Stimulated activated CD4-positive, alpha-beta T cell treated with anti-CD3 and anti-CD28 coated beads, Interleukin-4, amount 100 ng/mL, for 24 hours (primary cell): ENCODE results near the gene TTC17.

Experiments
- DNase-seq: peaks from one replicate; pipeline ENCODE4 v3.0.0-alpha.2; 2020

Gene TTC17

DNA sequence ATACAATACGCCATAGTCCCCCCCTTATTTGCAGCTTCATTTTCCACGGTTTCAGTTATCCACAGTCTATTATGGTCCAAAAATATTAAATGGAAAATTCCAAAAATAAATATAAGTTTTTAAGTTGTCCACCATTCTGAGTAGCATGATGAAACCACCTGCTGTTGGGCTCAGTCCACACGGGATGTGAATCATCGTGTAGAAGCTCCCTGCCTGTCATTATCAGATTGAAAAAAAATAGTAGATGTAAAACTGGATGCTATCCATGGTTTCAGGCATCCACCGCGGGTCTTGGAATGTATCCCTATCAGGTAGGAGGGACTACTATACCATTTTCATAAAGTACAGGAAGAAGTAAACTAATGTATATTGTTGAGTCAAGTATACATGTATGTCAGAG is 127.4 kb downstream of the TTC17 start:
- DNase-seq = no peak

DNA sequence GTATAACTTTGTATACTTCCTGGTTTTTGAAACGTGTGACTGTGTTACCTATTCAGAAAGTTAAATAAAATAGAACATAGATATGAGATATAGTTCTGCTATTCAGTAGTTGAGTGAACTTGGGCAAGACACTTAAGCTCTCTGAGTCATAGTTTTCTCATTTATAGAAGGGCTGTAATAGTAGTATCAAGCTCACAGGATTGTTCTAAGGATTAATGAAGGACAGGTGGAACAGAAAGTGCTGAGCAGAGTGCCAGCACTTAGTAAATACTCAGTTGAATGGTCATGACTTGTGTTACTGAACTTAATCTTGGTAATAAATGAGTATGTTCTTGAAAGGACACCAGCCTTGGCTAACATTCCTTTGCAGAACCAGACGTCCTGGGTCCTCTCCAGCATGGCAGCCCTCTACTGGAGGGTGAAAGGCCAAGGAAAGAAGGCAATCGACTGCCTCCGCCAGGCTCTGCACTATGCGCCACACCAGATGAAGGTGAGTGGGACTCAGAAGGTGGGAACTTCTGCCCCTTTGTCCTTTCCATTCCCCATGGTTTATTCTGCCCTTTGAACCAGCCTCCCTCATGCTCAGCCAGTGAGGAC is 131.2 kb downstream of the TTC17 start:
- DNase-seq = no peak

DNA sequence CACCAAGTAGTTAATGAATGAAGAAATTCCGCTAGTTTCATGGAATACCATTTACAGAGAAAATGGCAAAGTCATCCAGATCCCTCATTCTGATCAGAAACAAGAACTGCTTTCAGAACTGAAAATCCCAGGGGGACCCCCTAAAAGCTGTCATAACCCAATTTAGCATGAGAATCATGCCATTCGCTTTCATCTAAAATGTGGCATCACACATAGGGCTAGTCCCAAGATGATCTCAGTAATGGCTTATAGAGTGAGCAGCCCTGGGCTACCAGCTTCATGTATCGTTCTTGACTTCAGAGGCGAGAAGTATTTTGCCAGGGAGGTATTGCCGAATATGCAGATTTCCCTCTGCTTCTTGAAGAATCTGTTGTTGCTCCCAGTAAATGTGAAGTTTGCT is 134.0 kb downstream of the TTC17 start:
- DNase-seq = no peak

DNA sequence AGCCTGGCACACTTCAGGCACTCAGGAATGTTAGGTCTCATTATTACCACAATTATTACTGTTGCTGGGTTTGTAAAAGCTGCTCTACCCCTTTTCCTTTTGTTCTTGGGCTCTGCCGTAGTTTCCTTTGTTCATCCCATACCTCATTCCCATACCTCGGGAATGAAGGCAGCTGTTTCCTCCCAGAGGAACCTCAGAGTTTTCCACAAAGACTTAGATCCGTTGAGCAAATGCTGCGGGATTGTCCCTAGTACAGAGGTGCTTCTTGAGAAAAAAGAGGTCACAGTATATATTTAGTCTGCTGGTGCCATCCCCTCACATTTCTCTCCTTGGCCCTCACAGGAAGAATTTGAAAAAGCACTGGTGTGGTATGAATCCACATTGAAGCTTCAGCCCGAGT is 134.7 kb downstream of the TTC17 start:
- DNase-seq = no peak

DNA sequence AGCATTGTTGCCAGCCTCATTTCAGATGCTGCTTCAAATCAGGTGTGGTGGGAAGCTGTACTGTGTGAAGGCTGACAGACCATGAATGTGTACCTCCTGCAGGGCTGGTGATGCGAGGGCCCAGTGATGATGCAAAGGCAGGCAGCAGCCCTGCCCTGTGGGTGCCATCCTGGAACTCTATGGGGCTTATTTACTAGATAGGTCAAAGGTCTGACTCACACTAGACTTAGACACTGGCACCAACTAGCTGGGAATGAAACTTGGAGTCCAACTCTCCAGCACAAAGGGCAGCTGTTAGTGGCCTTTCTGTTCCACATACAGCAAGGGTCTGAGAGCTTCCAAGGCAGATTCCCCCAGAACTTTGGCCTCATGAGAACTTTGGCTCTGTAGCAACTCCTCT is 138.4 kb downstream of the TTC17 start:
- DNase-seq = no peak

DNA sequence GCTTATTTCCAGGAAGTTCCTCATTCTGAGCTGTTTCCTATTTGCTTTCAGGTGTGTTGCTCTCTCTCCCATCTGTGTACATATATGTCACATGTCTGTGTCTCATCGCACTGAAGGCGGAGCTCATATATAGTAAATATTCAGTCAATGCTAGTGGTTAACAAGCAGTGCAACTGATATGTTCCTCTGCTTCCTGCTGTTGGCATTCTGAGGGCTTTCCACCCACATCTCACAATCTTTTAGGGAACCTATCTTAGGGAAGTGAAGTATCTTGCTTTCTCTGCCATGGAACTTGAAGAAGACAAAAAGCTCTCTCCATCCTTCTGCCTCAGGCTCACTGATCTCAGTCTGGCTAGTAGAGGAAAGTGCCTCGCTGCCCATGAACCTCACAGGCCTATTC is 139.8 kb downstream of the TTC17 start:
- DNase-seq = no peak

DNA sequence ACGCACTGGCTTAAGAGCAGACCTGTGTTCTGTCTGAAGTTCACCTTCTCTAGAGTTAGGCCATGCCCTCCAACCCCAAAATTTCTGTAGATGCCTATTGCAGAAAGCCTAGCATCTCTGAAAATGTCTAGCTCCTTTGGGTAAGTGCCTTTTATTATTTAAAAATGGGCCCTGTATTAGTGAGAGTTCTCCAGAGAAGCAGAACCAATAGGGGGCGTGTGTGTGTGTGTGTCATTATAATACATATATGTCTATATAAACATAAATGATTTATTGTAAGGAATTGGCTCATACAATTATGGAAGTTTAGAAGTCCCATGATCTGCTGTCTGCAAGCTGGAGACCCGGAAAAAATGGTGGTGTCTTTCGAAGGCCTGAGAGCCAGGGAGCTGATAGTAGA is 144.7 kb downstream of the TTC17 start:
- DNase-seq = no peak

DNA sequence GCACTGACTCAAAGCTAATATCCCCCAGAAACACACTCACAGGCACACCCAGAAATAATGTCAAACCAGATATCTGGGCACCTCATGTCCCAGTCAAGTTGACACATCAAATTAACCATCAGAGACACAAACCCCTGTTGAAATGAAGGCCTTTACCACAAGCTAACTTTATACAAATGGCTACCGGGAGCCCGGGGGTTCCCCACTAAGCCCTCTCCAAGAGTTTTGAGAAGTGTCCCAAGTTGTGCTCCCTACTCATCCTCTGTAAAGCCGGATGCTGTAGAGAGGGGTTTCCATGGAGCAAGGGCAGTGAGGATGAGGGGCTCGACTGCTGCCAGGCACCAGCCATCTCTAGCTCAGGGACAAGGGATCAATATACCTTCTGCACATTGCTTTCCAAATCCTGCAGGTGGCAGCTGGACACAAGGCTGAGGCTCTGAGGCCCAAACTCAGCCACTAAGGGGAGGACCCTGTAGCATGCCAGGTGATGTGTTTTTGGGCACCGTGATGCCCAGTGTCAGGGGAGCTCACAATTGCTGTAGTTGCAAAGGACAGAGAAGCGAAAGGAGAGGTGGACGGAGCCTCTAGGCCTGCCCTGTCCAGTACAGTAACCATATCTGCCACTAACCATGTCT is 145.7 kb downstream of the TTC17 start:
- no peak for DNase-seq

DNA sequence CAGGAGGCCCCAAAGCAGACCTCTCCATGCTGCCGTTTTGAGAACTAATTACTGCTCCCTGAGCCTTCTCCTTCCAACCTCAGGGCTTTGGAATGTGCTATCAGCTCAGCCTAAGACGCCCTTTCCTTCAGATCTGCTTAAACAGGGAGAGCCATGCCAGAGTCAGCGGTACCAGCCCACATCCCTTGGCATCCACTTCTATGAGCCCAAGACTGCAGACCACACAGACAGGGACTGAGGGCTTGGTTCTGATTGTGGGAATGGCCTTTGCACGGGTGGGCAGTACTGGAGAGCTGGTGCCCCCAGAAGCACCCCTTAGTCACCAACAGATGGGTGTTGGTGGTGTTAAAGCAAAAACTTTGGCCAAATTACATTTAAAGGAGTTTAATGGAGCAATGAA is 146.5 kb downstream of the TTC17 start:
- DNase-seq = no peak

DNA sequence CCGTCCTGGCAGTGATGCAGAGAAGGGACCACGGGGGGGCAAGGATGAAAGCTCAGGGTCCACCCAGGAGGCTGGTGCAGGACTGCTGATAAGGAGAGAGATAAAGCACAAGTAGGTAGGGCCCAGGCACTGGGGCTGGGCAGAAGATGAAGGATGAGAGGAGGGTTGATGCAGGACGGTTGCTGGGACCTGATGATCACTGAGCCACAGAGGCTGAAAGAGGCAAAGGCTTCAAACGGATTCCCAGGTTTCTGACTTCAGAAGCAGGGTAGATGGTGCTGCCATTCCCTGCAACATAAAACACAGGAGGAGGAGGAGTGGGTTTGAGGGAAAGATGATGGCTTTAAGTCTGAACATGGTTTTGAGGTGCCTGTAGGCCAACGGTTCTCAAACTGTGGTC is 148.5 kb downstream of the TTC17 start:
- DNase-seq = no peak

DNA sequence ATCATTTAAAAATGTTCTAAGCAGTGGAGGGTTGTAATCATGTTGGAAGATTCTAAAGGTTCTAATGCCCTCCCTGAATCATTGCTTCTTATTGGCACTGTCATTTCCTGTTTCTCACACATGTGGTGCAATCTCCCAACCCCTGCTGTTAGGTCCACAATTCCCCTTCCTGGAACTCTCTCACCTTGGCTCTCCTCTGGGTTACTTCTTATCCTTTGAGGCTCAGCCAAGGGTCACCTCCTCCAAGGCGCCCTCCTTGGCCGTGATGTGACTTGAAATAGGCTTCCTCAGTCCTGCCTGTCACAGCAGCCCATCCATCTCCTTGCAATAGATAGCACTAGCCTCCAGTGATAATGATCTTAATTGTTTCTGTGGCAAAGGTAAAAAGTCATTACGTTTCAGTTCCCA is 149.8 kb downstream of the TTC17 start:
- DNase-seq = no peak

DNA sequence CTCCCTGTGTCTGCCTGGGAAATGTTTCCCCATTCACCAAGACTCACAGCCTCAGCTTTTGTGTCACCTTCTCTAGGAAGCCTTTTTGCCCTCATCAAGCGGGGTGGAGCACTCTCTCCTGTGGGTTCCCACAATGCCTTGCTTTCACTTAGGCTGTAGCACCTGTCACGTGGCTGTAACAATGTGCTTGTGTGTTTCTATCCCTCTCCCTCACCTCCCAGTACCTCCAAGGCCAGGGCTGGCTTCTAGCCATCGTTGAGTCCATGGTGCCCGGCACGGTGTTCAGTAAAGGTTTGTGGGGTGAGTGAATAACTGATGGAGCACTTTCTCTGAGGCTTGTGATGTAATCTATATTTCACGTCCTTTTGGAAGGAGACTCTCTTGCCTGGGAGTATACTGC is 153.2 kb downstream of the TTC17 start:
- no peak for DNase-seq

DNA sequence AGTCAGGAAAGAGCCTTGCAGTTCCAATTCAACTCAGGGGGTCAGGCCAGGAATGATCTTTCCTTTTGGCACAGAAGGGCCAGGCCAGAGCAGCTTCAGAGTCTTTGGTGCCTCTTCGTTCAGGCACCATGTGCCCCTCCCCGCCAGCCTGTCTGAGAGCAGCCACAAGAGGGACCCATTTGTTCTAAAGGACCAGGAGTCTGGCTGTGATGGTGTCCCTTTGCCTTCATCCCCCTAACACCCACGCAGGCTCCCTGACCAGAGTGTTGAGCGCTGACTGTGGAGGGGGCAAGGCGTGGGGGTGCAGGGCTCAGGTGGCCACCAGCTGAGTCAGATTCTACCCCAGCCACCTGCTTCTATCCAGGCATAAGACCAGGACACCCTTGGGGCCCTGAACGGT is 156.4 kb downstream of the TTC17 start:
- no peak for DNase-seq

DNA sequence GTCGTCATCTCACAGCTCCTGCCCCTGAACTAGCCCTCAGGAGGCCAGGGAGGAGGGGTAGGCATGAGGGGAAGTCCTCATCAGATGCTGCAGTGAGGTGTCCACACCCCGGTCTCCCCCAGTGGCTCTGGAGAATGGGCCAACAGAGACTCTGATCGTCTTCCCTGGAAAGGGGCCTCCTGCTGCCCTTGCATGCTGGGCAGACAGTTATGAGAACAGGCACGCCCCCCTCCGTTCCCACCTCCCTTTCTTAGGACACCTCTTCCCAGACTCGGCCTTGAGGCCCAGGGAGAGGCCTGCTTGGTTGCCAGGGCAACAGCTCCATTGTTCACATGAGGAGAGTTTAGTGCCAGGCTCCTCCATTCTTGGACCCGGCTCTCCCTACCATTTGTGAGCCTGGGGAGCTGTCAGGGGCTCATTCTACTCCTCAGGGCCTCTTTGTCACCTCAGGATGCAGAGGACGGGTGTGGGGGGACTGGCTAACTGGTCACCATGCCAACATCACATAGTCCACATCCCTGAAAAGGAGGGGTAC is 157.7 kb downstream of the TTC17 start:
- no peak for DNase-seq

DNA sequence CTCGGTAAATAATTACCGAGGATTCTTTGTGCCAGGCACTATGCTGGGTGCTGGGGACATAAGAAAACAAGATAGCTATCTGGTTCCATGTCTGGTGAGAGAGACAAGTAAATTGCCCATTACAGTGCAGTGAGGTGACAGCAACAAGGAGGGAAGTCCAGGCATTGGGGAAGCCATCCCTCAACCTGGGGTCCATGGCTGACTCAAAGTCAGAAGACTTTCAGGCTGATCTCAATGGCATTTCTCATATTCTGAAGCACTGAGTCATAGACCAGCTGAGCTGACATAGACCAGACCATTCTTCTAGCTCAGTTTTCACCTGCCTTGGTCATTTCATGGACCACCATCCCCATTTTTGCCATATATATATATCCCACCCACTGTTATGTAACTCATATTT is 158.8 kb downstream of the TTC17 start:
- no peak for DNase-seq

DNA sequence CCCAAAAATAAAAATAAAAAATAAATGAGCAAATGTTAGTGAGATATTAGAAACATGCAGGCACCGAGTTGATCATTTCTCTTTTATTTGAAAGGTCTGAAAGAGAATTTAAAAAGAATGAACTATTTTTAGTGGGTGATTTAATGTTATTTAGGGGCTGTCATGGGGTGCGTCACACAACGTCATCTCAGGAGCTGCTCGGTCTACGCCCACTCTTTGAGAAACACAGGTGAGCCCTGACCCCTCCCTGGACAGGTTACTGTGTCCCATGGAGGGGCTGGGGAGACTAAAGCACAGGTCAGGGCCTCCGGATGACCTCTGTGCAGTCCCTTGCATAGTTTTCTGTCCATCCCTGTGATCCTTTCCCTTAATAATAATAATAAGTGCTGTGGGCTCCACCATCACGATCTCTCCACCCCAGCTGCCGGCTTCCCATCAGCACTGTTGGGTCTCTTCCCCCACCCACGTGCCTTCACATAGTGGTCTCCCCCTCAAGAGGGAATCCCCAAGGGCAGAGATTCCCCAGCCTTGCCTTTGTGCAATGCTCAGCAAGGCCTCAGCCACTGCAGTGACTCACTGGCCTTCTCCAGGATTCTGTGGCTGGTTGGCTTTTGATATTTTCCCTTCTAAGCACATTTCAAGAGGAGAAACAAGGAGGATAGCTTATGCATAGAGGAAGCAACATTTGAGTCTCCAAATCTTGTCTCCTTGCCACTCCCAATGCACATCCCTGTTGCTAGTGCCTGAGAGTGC is 159.9 kb downstream of the TTC17 start:
- DNase-seq = no peak

DNA sequence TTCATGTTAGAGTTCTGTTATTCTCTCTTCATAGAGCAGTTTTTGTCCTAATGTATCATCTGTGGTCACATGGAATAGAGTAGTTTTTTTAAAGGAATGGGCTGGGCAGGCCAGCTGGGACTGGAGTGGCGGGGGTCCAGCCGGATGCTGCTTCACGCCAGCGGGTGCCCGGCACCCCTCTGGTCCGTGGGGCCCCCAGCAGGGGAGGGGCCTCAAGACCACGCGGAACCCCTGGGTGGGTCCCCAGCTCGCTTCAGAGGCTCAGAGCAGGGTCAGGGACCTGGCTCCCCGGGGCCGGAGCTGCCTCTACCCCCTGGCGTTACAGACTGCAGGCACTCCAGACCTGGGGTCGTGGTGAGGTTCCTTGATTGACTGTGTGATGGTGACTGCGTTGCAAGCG is 162.8 kb downstream of the TTC17 start:
- no peak for DNase-seq

DNA sequence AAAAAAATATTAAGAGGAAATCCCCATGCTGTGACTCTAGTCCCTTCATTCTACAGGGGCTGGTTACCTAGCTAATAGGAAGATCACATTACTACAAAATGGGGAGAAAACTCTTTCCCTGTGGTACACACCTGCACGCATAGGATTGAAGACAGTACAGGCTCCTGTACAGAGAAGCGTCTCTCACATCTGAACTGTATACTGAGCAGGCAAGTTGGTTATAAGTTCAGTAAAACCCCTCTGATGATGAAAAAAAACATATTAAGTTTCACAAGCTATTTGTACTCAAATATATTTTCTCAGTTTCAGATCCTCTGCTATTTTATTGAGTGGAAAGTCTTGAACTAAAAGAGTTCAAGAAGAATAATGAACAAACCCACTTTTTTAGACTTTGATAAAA is 164.9 kb downstream of the TTC17 start:
- DNase-seq = no peak

DNA sequence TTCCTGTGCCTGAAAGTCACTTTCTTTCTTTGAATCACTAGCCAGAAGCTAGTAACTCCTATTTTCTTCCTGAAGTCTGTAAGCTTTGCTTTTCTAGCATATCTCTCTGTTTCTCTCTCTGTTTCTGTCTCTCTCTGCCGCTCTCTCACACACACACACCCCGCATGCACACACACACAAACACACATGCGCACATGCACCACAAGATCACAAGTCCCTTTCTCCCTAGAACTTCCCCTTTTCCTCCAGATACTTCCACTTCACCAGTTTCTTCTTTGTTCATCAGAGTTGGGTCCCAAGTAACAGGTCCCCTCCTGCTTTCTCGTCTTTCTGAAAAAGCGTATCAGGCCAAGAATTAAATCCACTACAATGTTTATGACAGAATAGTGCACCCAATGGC is 173.3 kb downstream of the TTC17 start:
- no peak for DNase-seq

DNA sequence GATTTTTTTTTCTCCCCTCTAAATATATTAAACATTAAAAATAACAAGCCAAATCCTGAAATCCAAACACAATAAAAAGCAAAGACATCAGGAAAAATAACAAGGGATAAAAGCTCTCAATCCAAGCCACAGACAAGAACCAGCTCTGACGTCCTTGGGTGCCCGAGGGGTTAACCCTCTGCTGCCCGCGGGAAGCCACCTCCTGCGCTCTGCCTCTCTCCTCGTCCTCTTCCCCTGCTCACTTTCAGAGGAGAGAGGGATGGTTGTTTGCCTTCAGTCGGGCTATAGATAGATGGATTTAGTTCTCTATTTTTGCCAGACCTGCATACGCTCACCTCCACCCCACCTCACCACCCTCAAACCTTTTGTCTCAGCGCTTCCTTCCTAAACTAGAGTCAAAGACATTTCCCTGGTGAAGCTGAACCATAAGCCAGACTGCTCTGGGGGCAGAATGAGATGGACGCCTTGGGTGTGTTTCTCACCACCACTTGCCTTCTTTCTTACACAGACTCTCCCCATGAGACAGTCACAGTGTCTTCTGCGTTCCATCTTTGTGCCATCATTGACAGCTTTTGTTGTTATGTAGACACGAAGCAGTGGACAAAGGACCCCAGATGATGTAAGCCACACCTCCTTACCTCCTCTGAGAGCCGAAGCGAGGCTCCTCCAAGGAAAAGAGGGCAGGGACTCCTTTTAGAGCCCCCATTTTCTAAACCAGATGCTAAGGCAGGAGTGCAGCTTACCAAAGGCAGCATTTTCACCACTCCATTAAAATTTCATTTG is 179.3 kb downstream of the TTC17 start:
- DNase-seq = no peak

DNA sequence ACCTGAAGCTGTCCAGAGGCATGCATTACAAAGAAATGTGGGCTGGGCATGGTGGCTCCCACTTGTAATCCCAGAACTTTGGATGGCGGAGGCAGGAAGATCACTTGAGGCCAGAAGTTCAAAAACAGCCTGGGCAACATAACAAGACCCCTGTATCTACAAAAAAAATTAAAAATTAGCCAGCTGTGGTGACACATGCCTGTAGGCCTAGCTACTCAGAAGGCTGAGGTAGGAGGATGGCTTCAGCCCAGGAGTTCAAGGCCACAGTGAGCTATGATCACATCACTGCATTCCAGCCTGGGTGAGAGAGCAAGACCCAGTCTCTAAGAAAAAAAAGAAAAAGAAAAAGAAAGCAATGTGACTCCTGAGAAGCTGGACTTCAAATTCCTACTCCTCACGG is 183.3 kb downstream of the TTC17 start:
- DNase-seq = no peak

DNA sequence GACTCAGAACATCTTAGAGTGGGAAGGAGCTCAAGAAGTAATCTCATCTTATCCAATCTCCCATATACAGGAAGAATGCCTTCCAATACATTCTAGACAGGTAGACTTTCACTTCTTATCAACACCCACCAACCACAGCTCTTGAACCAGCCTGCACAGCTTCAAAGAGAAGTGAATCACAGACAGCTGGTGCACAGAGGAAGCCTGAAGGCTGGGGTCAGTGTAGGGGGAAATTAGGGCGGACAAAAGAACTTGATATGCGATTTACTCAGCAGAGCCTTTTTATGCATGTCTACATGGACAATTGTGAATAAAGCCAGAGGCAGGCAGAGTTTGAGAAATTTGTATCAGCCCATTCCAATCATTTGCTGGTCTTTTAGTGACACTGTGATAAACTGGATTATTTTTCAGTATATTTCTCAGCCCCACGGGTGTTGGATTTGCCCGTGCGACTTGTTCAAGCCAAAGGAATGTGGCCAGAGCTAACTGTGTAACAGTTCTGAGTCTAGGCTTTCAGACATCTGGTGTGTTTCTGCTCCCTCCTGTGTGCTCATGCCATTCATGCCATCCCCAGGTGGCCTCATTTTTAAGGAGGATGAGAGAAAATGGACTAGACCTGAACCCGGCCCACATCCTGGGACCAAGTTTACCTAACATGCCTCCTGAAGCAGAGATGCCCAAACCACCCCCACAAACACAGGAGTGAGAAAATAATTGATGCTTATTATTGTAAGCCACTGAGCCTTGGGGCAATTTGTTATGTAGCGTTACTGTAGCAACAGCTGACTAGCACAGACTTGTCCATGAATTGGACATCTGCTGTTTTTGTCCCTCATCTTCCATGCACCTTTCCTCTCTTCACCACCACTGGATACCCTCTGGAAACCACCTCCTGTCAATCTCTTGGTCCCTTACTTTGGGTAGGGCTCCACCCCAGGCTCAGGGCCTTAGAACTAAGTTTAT is 184.3 kb downstream of the TTC17 start:
- no peak for DNase-seq
